ENCODE results near the gene PDLIM7. TPM values are rescaled to one million over a fixed set of nuclear protein-coding genes. Genes with fewer than 3 reads are reported as not detected.

Gene PDLIM7
- total RNA-seq, 1 donor from 2014 or later, result 187 TPM

GRCh38 chr5:177492841-177493240 lies 4.6 kb downstream of the PDLIM7 start:
- TF ChIP-seq CTCF (conservative IDR thresholded peaks at IDR 0.05), result no peak
- Mint-ChIP-seq H3K27ac (peak overlapping the region; percentile 74), H3K27me3 (no peaks in the 10 kb centered on the region), H3K9me3 (no peaks in the 10 kb centered on the region), H3K36me3 (peaks cover 8% of the 10 kb centered on the region), H3K4me1 (ENCODE audit: unreplicated experiment) (peaks cover 9% of the 10 kb centered on the region), H3K4me3 (peak overlapping the region; percentile 15)
- DNase-seq (ENCODE audit: extremely low spot score, unreplicated experiment), result no peak

- Mint-ChIP-seq H3K27me3 (no peaks in the 10 kb centered on the region), H3K4me1 (ENCODE audit: unreplicated experiment) (peaks cover 9% of the 10 kb centered on the region), H3K9me3 (no peaks in the 10 kb centered on the region), H3K36me3 (peaks cover 8% of the 10 kb centered on the region), H3K27ac (peak overlapping the region; percentile 74), H3K4me3 (no peak overlapping the region)
- no peak for TF ChIP-seq CTCF (conservative IDR thresholded peaks at IDR 0.05)
- no peak for DNase-seq (ENCODE audit: extremely low spot score, unreplicated experiment)
These were observed 5.2 kb downstream of the PDLIM7 start for GRCh38 chr5:177491983-177492746.

GRCh38 chr5:177491429-177491945 lies 5.9 kb downstream of the PDLIM7 start:
- Mint-ChIP-seq H3K36me3 (peaks cover 8% of the 10 kb centered on the region), H3K27ac (no peak overlapping the region), H3K27me3 (no peaks in the 10 kb centered on the region), H3K9me3 (no peaks in the 10 kb centered on the region), H3K4me3 (no peak overlapping the region), H3K4me1 (ENCODE audit: unreplicated experiment) (peaks cover 9% of the 10 kb centered on the region)
- TF ChIP-seq CTCF (conservative IDR thresholded peaks at IDR 0.05), result peak; percentile 88
- no peak for DNase-seq (ENCODE audit: extremely low spot score, unreplicated experiment)

- no peaks in the 10 kb centered on the region for H3K9me3 Mint-ChIP-seq
- DNase-seq (ENCODE audit: extremely low spot score, unreplicated experiment), result no peak
- peaks cover 8% of the 10 kb centered on the region for H3K36me3 Mint-ChIP-seq
- H3K27ac Mint-ChIP-seq, result no peak overlapping the region
- no peak for TF ChIP-seq CTCF (conservative IDR thresholded peaks at IDR 0.05)
- peaks cover 9% of the 10 kb centered on the region for H3K4me1 Mint-ChIP-seq (ENCODE audit: unreplicated experiment)
- no peaks in the 10 kb centered on the region for H3K27me3 Mint-ChIP-seq
- H3K4me3 Mint-ChIP-seq, result no peak overlapping the region
These were observed 6.4 kb downstream of the PDLIM7 start for GRCh38 chr5:177490992-177491391.

- H3K27ac Mint-ChIP-seq, result no peak overlapping the region
- no peak overlapping the region for H3K4me3 Mint-ChIP-seq
- H3K4me1 Mint-ChIP-seq (ENCODE audit: unreplicated experiment), result peaks cover 9% of the 10 kb centered on the region
These were observed 7.0 kb downstream of the PDLIM7 start for GRCh38 chr5:177490311-177490991.

More at GRCh38 chr5:177490311-177490991, 7.0 kb downstream of the PDLIM7 start:
- no peak for TF ChIP-seq CTCF (conservative IDR thresholded peaks at IDR 0.05)
- DNase-seq (ENCODE audit: extremely low spot score, unreplicated experiment), result no peak
- H3K27me3 Mint-ChIP-seq, result no peaks in the 10 kb centered on the region
- peaks cover 8% of the 10 kb centered on the region for H3K36me3 Mint-ChIP-seq
- H3K9me3 Mint-ChIP-seq, result no peaks in the 10 kb centered on the region
